Tracheal epithelial cell (primary cell): ENCODE measurements around the gene ZNF586. TPM values are rescaled to one million over a fixed set of nuclear protein-coding genes. Genes with fewer than 3 reads are reported as not detected.

ENCODE experiments used
- total RNA-seq: library from RNA; depleted of rRNA; stranded (reverse); fragments of >200 nt; gene quantifications from 2 replicates; pipeline ENCODE4 v1.2.1, GENCODE V29; 2014

The ZNF586 gene
- 12.6 and 15.7 TPM in 2 replicates for total RNA-seq

DNA sequence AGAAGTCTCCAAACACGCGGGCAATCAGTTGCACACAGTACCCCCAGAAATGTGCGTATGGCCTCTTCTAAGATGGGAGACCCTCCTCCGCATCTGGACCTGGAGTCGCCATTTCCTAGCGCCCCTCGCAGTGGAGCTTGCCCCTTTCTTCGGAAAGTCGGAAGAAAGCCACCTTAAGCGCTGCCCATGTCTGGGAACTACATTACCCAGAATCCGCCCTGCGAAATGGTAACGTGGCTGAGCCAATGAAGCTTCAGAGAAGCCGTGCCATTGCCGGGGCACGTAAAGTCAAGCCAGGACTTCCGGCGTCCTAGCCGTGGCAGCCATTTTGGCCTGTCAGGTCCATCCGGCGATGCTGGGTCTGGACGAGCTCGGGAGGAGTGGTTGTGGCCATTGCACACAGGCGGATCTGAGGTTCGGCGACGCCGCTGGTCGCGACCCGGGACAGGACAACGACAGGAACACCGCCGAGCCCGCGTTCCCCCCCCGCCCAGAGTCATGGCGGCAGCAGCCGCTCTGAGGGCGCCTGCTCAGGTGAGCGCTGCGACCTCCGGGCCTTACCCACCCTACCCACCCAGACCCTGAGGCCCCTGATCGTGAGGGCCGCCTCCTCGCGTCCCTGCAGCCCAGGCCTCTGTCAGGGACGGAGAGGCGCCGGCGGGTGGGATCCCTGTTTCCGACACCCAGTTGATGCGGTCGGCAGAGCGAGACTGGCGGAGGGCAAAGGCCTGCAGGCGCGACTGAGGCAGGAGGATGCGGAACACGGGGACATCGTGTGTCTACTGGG lies at the start of gene ZNF586:
ZNF586 (plus strand) TSS at position 332 of the 787 bp plus-strand sequence; CDS start at position 499, 167 bp downstream.

DNA sequence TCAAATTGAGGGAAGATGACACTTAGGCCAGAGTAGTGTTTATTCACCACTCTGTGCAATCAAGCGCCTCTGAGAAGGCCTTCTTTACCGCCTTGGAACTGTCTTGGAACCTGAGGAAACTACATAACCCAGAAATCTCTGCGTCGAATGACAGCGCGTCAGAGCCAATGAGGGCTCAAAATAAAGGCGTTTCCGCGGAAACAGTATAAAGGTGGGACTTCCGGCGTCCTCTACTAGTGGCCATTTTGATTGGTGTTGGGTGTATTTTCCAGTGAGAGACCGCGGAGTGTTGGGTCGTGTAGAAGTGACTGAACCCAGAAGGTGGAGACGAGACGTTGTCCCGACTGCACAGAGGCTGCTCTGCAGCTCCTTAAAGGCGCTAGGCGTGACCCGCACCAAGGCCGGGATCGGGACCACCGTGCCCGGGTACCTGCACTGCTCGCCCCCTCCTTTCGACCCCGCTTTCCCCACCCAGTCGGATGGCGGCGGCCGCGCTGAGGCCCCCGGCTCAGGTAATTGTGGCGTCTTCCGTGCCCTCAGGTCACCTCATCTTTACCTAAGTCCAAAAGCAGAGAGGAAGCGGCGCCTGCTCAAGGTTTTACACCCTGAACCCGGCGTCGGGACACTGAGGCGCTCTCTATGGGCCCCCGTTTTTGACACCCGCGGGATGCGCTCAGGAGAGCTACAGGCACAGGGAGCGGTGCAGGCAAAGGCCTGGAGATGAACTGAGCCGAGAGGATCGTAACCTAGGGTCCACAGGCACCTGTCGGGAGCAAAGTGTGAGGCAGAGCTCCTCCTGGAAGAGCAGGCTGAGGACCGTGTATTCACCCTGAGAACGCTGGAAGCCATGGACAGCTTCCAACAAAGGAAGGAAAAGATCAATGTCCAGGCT lies 22.6 kb upstream of the ZNF586 start, which contains the start of gene ZNF776:
ZNF776 (plus strand) TSS at position 236 of the 892 bp plus-strand sequence; CDS start at position 480, 244 bp downstream.

DNA sequence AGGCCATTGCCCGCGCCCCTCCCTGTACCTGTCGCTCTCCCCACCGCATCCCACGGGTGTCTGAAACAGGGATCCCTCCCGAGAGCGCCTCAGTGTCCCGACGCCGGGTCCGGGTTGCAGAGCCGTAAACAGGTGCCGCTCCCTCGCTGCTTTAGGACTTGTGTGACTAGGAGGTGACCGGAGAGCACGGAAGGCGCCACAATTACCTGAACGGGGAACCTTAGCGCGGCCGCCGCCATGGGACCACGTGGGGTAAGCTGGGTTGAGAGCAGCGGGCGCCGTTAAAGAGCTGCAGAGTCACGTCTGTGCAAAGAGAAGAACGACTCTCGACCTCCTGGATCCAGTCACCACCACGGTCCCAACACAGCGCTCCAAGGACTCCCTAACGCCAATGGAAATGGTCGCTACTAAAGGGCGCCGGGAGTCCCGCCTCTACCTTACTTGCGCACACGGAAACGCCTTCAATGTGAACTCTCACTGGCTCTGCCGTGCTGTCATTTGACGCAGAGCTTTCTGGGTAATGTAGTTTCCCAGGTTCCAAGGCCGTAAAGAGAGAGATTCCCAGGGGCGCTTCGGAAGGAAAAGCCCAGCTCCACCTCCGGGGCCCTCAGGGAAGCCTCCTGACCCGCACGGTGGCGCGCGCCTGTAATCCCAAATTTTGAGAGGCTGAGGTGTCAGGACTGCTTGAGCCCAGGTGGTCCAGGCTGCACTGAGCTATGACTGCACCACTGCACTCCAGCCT lies 45.2 kb downstream of the ZNF586 start, which contains the start of gene ZNF552:
ZNF552 (minus strand) TSS at position 409 of the 742 bp plus-strand sequence; CDS start at position 239, 170 bp downstream.

DNA sequence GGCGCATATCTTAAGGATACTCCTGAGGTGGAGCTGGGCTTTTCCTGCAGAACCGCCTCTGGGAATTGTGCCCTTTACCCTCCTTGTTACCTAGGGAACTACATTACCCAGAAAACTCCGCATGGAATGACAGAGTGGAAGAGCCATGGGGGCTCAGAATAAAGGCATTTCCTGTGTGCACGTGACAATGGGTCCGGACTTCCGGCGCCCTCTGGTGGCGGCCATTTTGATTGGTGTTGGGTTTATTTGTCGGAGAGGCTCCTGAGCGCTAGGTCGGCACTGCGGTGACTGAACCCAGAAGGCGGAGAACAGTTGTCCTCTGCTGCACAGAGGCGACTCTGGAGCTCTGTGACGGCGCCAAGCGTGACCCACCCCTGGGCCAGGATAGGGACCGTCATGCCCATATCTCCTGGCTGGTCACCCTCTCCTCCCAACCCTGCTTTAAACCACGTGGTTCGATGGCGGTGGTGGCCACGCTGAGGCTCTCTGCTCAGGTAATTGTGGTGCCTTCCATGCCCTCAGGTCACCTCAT lies 60.7 kb downstream of the ZNF586 start, which contains the start of gene ZNF587B:
ZNF587B (plus strand) TSS at position 229 of the 532 bp plus-strand sequence; CDS start at position 459, 230 bp downstream.

Other genes starting within 250 kb of the ZNF586 start
- gene ZNF549, start 242.3 kb upstream of the ZNF586 start, total RNA-seq: 4.6 and 6.8 TPM in 2 replicates
- gene ZNF550, start 209.8 kb upstream of the ZNF586 start, total RNA-seq: 7.0 and 8.2 TPM in 2 replicates
- gene ZNF416, start 190.8 kb upstream of the ZNF586 start, total RNA-seq: 4.3 and 6.0 TPM in 2 replicates
- 3.9 and 5.3 TPM in 2 replicates for gene ZIK1, start 185.5 kb upstream of the ZNF586 start, total RNA-seq
- gene ZNF530, start 169.8 kb upstream of the ZNF586 start, total RNA-seq: 2.1 and 3.1 TPM in 2 replicates
- 13.7 and 18.8 TPM in 2 replicates for gene ZNF134, start 155.4 kb upstream of the ZNF586 start, total RNA-seq
- 11.1 and 11.9 TPM in 2 replicates for gene ZNF211, start 136.5 kb upstream of the ZNF586 start, total RNA-seq
- 0.24 TPM in 1 of 2 replicates, not detected in the other for gene ZSCAN4, start 100.7 kb upstream of the ZNF586 start, total RNA-seq
- 8.1 and 8.2 TPM in 2 replicates for gene ZNF551, start 87.7 kb upstream of the ZNF586 start, total RNA-seq
- 0.64 and 1.4 TPM in 2 replicates for gene ZNF154, start 60.5 kb upstream of the ZNF586 start, total RNA-seq
- 4.1 and 4.3 TPM in 2 replicates for gene ZNF671, start 42.1 kb upstream of the ZNF586 start, total RNA-seq
- 8.7 TPM in 2 replicates for gene ZNF776, start 22.9 kb upstream of the ZNF586 start, total RNA-seq
- gene ZNF552, start 45.2 kb downstream of the ZNF586 start, total RNA-seq: 4.3 and 6.7 TPM in 2 replicates
- 23.4 and 26.0 TPM in 2 replicates for gene ZNF587B, start 60.6 kb downstream of the ZNF586 start, total RNA-seq
- gene ZNF587, start 80.2 kb downstream of the ZNF586 start, total RNA-seq: 12.1 and 14.7 TPM in 2 replicates
- gene ZNF814, start 119.4 kb downstream of the ZNF586 start, total RNA-seq: 4.3 and 4.9 TPM in 2 replicates
- 8.3 and 9.9 TPM in 2 replicates for gene ZNF417, start 146.9 kb downstream of the ZNF586 start, total RNA-seq
- gene ZNF418, start 165.7 kb downstream of the ZNF586 start, total RNA-seq: 4.9 and 5.1 TPM in 2 replicates
- 2.7 and 4.9 TPM in 2 replicates for gene ZNF256, start 178.0 kb downstream of the ZNF586 start, total RNA-seq
- gene C19orf18, start 204.9 kb downstream of the ZNF586 start, total RNA-seq: not detected in 2 replicates
- 13.9 and 14.7 TPM in 2 replicates for gene ZNF606, start 233.1 kb downstream of the ZNF586 start, total RNA-seq